HL-60 (cell line): ENCODE data around the gene EIF2B4.
"Not testable (repeated sequence)": the region's sequence is repeated elsewhere in the genome, so short reads cannot be mapped to it uniquely, and the experiment has no call there.

Experiments used
- CTCF ChIP-seq: IDR thresholded peaks from one replicate; pipeline ENCODE4 v1.5.1; 2011; ENCODE audit warnings: low read length, control low read depth, inconsistent platforms; ENCODE audit not compliant: insufficient read depth
- GABPA ChIP-seq: IDR thresholded peaks from 2 replicates; pipeline ENCODE4 v1.6.1; 2012; ENCODE audit warnings: low read depth
- POLR2AphosphoS5 ChIP-seq: IDR thresholded peaks from 2 replicates; pipeline ENCODE4 v1.6.1; 2012; ENCODE audit warnings: low read depth

GRCh38 chr2:27353386-27353761 is 16.8 kb downstream of the EIF2B4 start:
- not testable (repeated sequence) for TF ChIP-seq POLR2AphosphoS5, CTCF, GABPA
